Lung (tissue), 12 donors: ENCODE results near the gene BRD4. TPM values are rescaled to one million over a fixed set of nuclear protein-coding genes. Genes with fewer than 3 reads are reported as not detected.
A peak's percentile ranks its signal among the peaks of the same experiment; 100 is the strongest.

Source experiments
- ATAC-seq: fragments of 200-7000 bp; cut with Tn5 transposase; one replicate; pipeline ENCODE4 v1.9.1; 2020; ENCODE audit warnings: moderate number of reproducible peaks; ENCODE audit not compliant: insufficient read depth, low FRiP score
- DNase-seq, 3 donors: peaks; one replicate each; pipeline ENCODE4 v3.0.0-alpha.2; 2013 to 2017
- H3K27ac ChIP-seq, 2 donors: one replicate each; pipeline ENCODE4 v1.5.1; 2013; ENCODE audit warnings: mild to moderate bottlenecking in 2 of 2, moderate library complexity in 2 of 2, control low read depth in 1 of 2, inconsistent platforms in 1 of 2, low read depth in 1 of 2, low read length in 1 of 2
- H3K27me3 ChIP-seq, 3 donors: one replicate each; pipeline ENCODE4 v1.5.1; 2013; ENCODE audit warnings: low read length in 2 of 3; ENCODE audit not compliant: control insufficient read depth in 3 of 3, insufficient read depth in 3 of 3
- H3K36me3 ChIP-seq, 4 donors: one replicate each; pipeline ENCODE4 v1.5.1; 2013; ENCODE audit warnings: low read length in 4 of 4, mild to moderate bottlenecking in 1 of 4, moderate library complexity in 1 of 4; ENCODE audit not compliant: control insufficient read depth in 4 of 4, insufficient read depth in 4 of 4
- H3K4me1 ChIP-seq, 5 donors: one replicate each; pipeline ENCODE4 v1.5.1; 2013; ENCODE audit warnings: low read length in 5 of 5, mild to moderate bottlenecking in 2 of 5, moderate library complexity in 1 of 5; ENCODE audit not compliant: control insufficient read depth in 5 of 5, insufficient read depth in 5 of 5
- H3K4me3 ChIP-seq: one replicate; pipeline ENCODE4 v1.5.1; 2013; ENCODE audit warnings: mild to moderate bottlenecking, control low read depth, moderate library complexity
- H3K9ac ChIP-seq, 2 donors: one replicate each; pipeline ENCODE4 v1.5.1; 2013; ENCODE audit warnings: low read length in 2 of 2, control low read depth in 1 of 2; ENCODE audit not compliant: insufficient read depth in 1 of 2
- H3K9me3 ChIP-seq, 4 donors: one replicate each; pipeline ENCODE4 v1.5.1; 2013; ENCODE audit warnings: low read length in 3 of 4, mild to moderate bottlenecking in 1 of 4, moderate library complexity in 1 of 4; ENCODE audit not compliant: control insufficient read depth in 4 of 4, insufficient read depth in 3 of 4
- CTCF ChIP-seq: IDR thresholded peaks from 2 replicates; pipeline ENCODE4 v1.5.1; 2012; ENCODE audit warnings: mild to moderate bottlenecking; ENCODE audit errors: control extremely low read depth, extremely low read depth
- WGBS, 2 donors: extraction: QIAGEN DNeasy Blood & Tissue Kit; methylation state at CpG; one replicate each; pipeline ENCODE4 v1.1.7; 2013; 5-methylcytosine and 5-hydroxymethylcytosine counted together
- polyA plus RNA-seq, 2 donors: library from polyadenylated mRNA; stranded (reverse); fragments of 200-250 nt; gene quantifications; one replicate each; pipeline ENCODE4 v1.2.1, GENCODE V29; 2013
- total RNA-seq, 2 donors: library from RNA; depleted of rRNA in 1 of 2; stranded (reverse); fragments of >200 nt in 1 of 2; gene quantifications; one replicate each; pipeline ENCODE4 v1.2.1, GENCODE V29; 2014 to 2021
- donor health status: control.
- donor health status: control.
- donor health status: Bipolar disorder and iron deficiency.
- donor health status: healthy.
- donor health status: DM: yes; HTN: yes; CAD: no.

Gene BRD4
- total and polyA plus RNA-seq, 4 donors = 23.2 to 89.0 (median 37.7) TPM

- Histone ChIP-seq H3K9me3 (no peaks in the 10 kb centered on the region), H3K9ac (peak overlapping the region; percentile 55 to 63), H3K4me3 (peak overlapping the region; percentile 40), H3K27ac (peak overlapping the region in 1 of 2 donors; percentile 45), H3K27me3 (no peaks in the 10 kb centered on the region), H3K36me3 (no peaks in the 10 kb centered on the region), H3K4me1 (peaks cover 0 to 10% (median 7%) of the 10 kb centered on the region in 5 donors)
- 2% methylated on average over 46 to 48 of the region's 48 CpGs for WGBS, 2 donors
- peak; percentile 98 to 99 (median 98) for DNase-seq
- ATAC-seq = peak; percentile 96
- TF ChIP-seq CTCF = no peak
Observed at GRCh38 chr19:15222738-15223648, 109.3 kb downstream of the BRD4 start.

GRCh38 chr19:15220833-15221232, 111.5 kb downstream of the BRD4 start:
- ATAC-seq (no peak), DNase-seq (no peak)
- 78 to 84% methylated on average over 6 of the region's 6 CpGs for WGBS, 2 donors
- H3K36me3 ChIP-seq = no peaks in the 10 kb centered on the region
- H3K9ac ChIP-seq = no peak overlapping the region
- no peak overlapping the region for H3K27ac ChIP-seq
- H3K27me3 ChIP-seq = no peaks in the 10 kb centered on the region
- no peak overlapping the region for H3K4me3 ChIP-seq
- no peaks in the 10 kb centered on the region for H3K9me3 ChIP-seq
- peaks cover 0 to 10% (median 7%) of the 10 kb centered on the region in 5 donors for H3K4me1 ChIP-seq
- TF ChIP-seq CTCF = no peak

GRCh38 chr19:15218501-15218900, 113.8 kb downstream of the BRD4 start:
- no peak for ATAC-seq
- Histone ChIP-seq H3K36me3 (no peaks in the 10 kb centered on the region), H3K4me1 (peaks cover 0 to 12% (median 7%) of the 10 kb centered on the region in 5 donors), H3K9me3 (no peaks in the 10 kb centered on the region), H3K4me3 (no peak overlapping the region), H3K9ac (no peak overlapping the region), H3K27ac (no peak overlapping the region), H3K27me3 (no peaks in the 10 kb centered on the region)
- no peak for DNase-seq
- no peak for TF ChIP-seq CTCF
- WGBS, 2 donors = 76 to 81% methylated on average over 7 of the region's 7 CpGs
